ENCODE data around the gene MT4.

The MT4 gene
- 0 reads per million in 4 experiments for total RNA-seq

DNA sequence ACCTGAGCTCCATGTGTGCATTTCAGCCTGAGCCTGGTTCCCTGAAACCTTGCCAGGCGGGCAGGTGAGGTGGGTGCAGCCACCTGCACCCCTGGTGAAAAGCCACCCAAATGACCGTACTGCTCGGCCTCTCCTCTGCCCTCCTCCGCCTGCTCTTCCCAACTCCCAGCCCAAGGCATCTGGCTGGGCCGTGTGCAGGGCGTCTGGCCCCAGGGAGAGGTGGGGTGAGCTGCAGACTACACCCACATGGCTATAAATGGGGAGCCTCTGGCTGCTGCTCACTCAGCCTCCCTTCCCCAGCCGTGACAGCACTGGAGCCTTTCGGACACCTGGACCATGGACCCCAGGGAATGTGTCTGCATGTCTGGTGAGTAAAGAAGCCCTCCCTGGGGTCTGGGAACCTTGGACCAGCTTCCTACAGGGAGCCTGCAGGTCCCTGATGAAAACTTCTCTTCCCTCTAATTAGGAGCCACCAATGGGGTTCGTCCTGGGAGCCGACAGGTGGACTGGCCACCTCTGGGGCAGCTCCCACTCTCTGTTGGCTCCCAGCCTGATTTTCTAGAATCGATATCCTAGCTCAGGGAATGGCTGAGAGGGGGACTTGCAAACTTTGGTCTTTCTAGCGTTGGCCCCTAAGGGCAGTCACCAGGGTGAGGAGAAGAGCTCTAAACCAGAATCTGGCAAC is at the start of gene MT4:
Gene MT4, plus strand, starts transcription at position 281 of the 685 bp plus-strand sequence. Its CDS starts 56 bp downstream, at position 337.
- no peak for DNase-seq

DNA sequence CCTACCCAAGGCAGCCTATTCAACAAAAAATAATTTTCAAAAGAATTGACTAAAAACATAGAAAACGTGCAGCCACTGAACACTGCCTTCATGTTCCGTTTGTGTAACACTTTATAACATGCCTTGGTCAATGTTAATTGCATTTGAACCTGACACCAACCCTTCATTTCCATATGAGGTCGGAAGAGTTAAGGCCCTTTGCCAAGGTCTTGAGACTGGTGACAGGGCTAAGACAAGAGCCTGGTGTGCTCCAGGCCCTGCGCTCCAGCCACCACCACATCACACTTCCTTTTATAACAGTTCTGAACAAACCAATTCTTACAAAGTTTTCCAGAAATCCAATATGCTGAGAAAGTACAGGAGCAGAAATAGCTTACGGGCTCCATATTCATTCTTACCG is 49.2 kb upstream of the MT4 start:
- DNase-seq = no peak

DNA sequence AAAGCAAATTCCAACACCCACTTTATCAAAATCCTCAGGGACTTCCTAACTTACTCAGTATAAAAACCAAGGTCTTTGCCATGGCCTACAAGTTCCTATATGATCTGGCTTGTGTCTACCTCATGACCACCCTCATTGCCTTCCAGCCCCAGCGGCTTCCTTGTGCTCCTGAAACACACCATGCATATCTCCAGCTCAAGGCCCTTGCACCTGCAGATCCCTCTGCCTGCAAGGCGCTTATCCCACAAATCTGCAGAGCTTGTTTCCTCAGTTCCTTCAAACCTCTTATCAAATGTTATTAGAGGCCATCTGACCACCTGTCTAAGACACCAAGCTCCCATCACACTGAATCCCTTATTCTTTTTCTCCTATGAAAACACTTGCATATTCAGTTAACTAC is 47.7 kb upstream of the MT4 start:
- no peak for DNase-seq

DNA sequence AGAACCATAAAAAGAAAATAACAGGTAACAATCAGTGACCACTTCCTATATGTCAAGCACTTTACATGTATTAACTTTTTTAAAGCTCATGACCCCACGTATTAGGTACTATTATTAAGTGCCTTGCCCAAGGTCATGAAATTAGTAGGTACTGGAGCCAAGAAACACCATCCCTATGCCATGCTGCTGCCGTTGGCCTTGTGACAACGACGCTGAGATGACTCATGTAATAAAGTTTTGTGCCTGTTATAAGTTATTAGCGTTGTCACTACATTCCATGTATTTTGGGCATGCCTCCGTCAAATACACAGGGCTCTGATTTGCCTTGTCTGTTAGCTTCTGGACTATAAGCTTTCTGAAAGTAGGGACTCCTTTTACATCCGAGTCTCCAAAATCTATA is 46.4 kb upstream of the MT4 start:
- DNase-seq = no peak

DNA sequence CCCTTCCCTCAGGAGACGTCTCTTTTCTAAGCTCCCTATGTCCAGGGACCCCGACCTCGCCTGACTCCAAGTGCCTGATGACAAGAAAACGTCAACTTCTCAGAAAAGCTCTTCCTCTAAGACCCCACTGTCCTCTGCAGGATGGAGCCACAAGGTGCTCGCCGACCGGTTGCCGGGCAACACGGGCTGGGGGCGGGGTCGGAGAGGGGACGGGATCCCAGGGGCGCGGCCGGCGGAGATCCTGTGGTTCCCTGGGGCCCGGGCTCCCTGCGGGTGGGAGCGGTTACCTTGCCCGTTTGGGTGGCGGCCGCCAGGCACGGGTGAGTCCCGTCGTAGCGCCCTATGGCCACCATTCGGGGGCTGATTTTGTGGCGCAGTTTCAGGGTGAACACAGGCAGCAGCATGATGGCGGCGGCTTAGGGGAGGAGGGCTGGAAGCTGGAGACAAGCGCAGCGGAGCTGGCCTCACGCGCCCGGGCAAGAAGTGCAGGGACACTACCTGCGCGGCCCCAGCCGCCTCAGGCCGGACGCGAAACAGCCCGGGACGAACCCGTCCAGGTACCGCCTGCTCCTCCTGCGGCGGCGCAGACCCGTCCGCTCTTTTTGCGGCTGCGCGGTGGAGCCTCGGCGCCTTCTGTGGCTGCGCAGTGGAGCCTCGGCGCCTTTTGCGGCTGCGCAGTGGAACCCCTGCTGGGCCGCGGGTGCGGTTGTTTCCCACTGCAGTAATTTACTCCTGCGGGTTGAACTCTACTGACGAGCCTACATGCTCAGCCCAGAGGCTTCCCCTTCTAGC is 45.2 kb upstream of the MT4 start, which contains the start of gene BBS2:
Gene BBS2, minus strand, starts transcription at position 566 of the 792 bp plus-strand sequence. Its CDS starts 162 bp downstream, at position 404.
- DNase-seq = peak; percentile 85

DNA sequence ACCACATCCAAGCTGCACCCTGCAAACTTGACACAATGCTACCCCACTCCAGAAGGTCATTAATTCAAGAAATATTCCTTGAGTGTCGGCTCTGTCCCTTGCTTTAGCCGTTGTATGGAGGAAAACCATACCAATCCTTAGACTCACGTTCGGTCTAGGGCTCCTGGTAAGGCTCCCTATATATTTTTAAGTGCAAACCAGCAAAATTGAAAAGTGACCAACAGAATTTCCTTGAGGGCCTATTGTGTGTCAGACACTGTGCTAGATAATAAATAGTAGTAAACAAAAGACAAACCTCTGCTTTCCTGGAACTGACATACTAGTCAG is 44.7 kb upstream of the MT4 start:
- no peak for DNase-seq

DNA sequence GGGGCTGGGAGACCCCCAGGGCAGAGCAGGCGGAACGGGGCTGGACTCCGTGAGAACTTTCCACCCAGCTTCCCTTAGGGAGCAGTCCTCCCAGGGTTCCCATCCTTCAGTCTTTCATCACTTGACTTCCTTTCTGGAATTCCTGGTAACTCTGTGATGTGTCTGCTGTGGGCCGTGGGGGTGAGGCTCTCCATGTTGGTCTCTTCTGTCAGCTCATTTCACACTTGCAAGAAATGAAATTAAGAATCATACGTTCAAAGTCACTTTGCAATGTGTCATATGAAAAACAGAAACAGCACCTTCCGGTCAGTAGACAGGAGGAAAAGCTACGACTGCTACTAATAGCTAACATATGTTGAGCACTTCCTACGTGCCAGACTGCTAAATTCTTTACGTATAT is 39.6 kb upstream of the MT4 start:
- DNase-seq = no peak

DNA sequence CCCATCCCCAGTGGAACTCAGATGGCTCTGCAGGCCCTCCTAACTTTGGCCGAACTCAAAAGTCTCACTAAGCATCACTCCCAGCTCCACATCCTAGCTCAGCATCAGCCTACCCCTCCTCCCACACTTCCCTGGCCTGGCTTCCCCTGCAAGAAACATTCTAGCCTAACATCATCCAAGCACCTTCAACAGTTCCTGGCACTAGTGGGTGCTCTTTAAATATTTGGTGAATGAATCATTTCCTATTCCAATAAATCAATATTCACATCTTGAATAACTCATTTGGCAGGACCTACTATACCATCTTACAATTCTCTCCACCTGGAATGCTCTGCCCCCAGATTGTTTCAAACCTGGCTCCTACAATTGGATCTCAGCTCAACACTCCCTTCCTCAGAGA is 34.0 kb upstream of the MT4 start:
- no peak for DNase-seq

DNA sequence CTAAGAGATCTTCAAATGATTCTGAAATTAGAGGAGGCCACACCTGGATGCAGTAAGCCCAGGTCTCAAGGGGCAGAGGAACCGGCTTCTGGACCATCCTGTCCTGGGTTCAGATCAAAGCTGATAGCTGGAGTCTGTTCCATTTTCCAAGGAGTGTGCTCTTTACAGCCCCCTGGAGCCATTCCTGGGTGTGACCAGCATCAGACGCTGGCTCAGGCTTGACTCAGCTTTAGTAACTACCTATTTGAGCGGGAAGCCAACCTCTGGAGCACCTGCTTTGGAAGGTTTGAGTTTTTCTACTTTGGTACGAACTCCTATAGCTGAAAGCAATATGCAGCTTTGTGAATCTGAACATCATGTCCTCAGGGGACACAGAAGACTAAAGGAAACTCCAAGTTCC is 32.2 kb upstream of the MT4 start:
- no peak for DNase-seq

DNA sequence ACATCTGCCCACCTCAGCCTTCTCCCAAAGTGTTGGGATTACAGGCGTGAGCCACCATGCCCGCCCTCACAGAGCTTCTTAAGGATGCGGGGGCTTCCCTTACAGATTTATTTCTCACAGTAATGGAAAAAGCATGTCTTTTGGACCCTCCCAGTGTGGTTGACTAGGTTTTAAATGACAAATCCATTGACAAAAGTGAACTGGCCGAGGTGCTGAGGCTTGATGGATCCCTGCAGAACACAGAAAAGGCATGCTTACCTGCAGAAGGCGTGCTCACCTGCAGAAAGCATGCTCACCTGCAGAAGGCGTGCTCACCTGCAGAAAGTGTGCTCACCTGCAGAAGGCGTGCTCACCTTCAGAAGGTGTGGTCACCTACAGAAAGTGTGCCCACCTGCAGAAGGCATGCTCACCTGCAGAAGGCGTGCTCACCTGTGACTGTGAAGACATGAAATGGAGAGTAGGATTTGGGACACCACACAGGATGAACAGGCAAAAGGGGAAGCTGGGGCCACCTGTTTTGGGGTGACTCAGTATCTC is 30.0 kb upstream of the MT4 start:
- DNase-seq = no peak

DNA sequence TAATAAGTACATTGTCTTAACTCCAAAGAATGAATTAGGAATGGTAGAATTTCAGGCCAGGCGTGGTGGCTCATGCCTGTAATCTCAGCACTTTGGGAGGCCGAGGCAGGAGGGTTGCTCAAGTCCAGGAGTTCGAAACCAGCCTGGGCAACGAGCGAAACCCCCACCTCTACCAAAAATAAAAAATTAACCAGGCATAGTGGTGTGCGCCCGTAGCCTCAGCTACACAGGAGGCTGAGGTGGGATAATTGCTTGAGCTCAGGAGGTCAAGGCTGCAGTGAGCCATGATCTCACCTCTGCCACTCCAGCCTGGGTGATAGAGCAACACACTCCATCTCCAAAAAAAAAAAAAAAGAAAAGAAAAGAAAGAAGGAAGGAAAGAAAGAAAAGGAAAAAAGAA is 26.5 kb upstream of the MT4 start:
- DNase-seq = no peak

DNA sequence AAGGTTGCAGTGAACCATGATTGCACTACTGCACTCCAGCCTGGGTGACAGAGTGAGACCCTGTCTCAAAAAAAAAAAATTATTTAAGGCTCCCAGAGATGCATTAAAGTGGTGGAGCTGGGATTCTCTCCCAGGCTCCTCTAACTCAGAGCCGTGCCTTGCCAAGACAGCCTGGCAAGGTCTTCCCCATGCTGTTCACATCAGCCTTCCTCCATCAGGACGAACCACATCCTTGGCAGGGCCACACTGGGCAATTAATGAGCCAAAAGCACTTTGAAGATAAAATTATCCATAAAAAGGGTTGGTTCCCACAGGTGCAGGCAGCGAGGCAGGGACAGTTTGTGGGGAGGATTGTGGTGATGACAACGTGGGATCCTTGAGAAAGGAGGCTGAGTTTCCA is 25.2 kb upstream of the MT4 start:
- no peak for DNase-seq

DNA sequence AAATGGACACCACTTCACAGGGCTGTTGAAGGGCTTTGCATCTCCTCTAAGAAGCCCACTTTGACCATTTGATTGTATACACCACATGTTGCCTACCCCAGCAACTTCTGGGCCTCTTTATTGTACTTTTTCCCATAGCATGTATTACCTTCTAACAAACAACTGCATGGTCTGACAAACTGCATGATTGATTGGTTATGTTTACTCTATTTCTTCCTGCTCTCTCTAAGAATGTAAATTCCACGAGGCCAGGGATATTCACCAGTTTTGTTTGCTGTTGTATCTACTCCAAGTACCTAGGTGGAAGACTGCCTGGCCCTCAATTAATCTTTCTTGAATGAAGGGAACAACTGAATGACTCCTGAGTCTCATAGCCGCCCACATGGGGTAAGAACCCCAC is 22.8 kb upstream of the MT4 start:
- DNase-seq = no peak

DNA sequence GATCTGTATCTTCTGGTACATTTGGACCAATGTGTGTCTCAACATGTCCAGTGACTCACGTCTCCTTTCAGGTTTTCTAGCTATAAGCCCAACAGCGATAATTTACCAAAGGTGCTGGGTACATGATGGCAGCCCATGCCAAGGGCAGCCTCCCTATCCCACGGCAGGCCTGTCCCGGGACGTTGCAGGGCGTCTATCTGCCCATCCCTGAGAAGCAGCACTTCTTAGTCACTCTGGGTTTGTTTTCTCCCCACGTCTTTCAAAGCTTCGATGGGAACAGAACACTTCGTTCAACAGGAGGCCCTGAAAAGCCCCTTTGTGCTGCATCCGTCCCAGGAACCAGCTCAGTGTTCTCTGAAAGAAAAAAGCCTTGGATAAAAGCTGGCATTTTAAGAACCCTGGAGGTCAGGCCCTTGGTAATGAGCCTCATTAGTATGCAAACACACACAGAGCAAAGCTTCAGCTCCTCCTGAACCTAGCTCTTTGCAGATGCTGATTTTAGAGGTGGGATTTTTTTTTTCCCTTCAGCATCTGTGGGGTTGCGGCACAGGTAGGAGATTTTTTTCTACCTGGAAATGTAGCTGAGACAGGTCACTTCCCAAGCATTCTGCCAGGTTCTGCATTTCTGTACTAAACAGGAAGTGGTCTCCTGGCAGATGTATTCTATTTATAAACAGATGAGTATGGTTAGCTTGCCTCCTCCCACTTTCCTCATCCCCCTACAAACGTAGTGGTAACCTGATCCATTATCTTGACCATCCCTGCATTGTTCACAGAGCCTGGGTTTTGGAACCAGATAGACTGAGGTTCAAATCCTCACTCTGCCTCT is 17.5 kb upstream of the MT4 start:
- DNase-seq = no peak

DNA sequence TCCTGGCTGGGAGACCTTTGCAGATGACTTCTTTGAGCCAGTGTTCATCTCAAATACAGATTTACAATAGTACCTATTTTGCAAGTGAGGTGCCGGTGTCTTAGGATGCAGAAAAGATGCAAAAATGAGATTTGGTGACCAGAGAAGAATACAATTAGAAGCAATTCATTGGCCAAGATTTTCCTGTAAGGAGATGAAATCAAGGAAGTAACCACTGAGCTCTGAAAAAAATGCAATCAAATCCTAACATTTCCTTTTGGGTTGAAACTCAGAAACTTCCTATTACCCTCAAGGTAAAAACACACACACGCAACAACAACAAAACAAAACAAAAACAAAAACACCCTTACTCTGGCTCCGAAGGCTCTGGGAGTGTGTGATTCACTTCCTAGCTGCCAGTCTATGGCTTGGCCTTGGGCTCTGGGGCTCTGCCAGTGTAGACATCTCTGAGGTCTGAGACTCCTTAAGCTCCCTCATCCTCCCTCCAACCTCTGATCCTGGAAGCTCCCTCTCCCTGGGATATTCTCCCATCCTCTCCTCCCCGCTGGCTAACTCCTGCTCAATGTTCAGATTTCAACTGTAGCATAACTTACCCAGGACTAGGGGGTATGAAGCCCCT is 16.8 kb upstream of the MT4 start:
- no peak for DNase-seq

DNA sequence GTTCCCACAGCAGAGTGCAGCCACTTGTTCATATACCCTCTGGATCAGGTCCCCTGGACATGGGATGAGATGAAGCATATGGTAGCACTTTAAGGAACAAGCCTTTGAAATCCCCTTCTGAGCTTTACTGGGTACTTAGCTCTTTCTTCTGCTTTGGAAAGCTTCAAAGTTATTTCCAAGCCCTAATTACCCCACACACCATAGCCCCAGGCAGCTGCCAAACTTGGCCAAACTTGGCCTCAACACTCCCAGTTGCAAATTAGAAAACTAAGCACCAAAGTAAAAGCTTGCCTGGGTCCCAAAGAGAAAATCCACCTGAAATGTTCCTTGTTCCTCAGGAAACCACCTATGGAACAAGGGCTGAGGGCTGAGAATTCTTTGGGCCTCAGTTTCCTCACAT is 15.7 kb upstream of the MT4 start:
- no peak for DNase-seq

DNA sequence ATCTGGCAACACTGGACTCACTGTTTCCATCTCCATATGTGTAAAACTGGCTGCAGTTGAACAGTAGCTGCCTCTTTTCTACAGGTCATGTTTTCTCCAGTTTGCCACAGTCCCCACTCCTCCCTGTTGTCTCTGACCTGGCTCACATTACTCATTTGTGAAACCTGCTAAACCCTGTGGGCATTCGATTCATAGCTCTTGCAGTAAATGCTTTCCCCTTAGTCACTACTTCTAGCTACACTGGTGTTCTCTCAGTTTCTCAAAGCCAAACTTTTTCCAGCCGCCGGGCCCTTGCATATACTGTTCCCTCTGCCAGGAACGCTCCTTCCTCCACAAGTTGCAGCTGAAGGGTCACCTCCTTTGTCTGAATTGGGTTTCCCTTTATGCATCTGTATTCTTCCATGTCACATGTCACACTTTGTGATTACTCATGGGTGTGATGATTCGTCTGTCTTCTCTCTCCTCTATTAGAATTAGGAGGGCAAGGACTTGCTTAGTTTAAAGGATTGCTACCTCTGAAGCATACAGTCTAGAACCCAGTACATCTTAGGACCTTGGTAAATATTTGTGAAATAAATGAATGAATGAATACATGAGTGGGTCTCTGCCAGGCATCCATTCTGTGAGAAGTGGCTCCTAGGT is 15.0 kb upstream of the MT4 start:
- no peak for DNase-seq

DNA sequence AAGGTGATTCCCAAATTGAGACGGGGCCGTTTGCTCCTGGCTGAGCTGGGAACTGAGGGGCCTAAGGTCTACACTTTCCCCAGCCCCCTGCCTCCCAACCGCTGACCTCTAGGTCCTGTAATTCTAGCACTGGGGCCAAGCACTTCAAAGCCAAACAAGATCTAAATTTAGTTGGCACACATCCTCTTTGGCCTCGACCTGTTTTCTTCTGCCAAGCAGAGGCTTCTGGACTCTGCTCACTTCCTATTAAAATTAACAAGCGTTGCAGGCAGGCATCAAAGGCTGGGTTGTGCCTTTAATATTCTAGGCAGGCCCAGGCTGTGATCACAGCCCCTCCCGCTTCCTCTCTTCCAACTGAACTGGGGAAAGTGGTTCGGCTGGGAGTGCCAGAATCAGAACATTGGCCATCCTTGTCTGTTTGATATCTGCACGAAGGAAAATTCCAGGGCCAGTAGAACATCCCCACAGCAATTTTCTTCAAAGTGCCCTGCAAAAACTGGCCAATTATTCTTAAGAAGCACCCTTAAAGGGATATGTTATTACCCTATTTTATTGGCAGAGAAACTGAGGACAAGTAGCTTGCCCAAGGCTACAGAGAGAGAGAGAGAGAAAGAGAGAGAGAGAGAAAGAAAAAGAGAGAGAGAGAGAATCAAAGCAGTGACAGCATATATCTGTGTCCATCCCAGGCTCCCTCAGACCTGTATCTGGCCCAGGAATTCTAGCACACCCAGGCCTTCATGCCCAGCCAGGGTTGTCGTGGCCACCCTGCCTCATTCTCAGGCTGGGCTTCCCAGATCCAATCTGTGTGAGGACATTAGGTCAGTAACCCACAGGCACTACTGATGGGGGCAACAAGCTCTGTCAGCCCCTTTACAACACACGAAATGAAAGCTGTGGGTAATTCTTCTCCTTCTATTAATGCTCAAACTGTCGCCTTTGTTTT is 12.8 kb upstream of the MT4 start:
- DNase-seq = no peak

DNA sequence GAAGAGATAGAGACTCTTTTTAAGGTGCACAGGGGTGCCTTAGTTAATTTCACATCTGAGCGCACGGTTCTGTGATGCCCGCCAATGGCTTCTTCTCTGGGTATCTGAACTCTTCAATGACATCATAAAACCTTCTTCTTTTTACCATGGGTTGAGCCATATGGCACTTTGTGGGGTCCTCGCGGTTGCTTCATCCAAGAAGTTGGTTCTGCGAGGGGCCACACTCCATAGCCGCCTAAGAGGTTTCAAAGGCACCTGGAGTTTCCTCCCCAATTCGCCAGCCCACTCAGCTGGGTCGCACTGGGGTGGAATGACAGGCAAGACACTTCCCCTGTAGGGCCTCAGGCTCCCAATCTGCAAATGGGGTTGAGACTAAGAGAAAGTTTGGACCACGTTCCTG is 10.4 kb upstream of the MT4 start:
- DNase-seq = no peak

DNA sequence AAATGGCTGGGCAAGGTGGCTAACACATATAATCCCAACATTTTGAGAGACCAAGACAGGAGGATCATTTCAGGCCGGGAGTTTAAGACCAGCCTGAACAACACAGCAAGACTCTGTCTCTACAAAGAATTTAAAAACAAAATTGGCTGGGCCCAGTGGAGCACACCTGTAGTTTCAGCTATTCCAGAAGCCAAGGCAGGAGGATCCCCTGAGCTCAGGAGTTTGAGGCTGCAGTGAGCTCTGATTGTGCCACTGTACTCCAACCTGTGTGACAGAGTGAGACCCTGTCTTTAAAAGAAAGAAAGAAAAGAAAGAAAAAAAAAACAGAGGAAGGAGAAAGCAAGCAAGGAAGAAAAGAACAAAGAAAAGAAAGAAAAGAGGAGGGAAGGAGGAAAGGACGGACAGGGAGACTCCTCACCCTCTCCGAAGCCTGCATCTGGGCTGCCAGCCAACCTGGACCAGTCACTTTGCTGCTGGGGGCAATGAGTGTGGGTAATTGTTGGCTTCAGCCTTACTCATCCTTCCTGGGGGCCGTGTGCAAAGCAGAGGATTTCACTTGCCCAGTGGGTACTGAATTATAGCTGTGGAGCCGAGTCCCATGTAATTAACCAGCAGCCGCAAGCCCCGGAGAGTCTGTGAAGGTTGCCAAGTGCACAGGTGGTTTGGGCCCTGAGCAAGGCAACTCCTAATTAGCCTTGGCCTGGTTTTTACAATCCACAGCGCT is 6.7 kb upstream of the MT4 start:
- no peak for DNase-seq

DNA sequence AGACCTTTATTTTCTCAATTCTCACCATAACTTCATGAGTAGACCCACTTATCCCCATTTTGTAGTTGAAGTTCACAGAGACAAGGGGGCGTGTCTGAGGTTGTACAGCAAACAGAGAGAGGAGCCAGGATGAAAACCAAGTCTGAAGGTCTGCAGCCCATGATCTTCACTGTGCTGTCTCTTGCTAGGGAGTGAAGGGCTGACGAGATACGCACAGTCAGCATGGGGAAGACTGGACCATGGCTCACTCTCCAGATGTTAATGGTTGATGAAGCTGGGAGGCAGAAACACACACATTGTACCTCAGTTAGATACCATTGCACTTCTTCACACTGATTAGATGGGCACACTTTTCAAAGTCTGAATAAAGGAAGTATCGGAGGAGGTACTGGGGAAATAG is 5.8 kb upstream of the MT4 start:
- no peak for DNase-seq
